H1 (cell line): ENCODE results near the gene BMERB1. TPM values are rescaled to one million over a fixed set of nuclear protein-coding genes. Genes with fewer than 3 reads are reported as not detected.

ENCODE experiments used
- USF2 ChIP-seq: IDR thresholded peaks from 2 replicates; pipeline ENCODE4 v1.6.1; 2011; ENCODE audit warnings: low read length, improper control_type of control experiment
- polyA plus RNA-seq, 7 experiments: library from polyadenylated mRNA; depleted of rRNA in 3 of 7; stranded (reverse) in 5 of 7; unstranded in 2 of 7; fragments of >200 nt in 5 of 7; fragments of 200-250 nt in 2 of 7; gene quantifications; 1 replicate in 5 of 7; 2 replicates in 1 of 7; 4 replicates in 1 of 7; pipeline versions ENCODE4 v1.2.1 to v1.2.3, GENCODE V29; 2011 to 2013; ENCODE audit warnings: missing spikeins in 2 of 7, mixed read lengths in 2 of 7
- total RNA-seq: library from RNA; stranded (reverse); fragmentation: NEBNext Ultra II Directional; extraction: Animal tissue kit (Norgen Biotek cat#: 25700); gene quantifications from 2 replicates; pipeline ENCODE4 v1.2.1, GENCODE V29; 2021

Gene BMERB1
- total and polyA plus RNA-seq, 2 of the 8 experiments (the other 6 are each of a cell fraction or from before 2014, with no cell fraction given), result 23.5 to 27.1 TPM

- TF ChIP-seq USF2, result no peak
Observed at GRCh38 chr16:15636392-15636873, 202.0 kb downstream of the BMERB1 start (continued).

Other genes starting within 250 kb of the BMERB1 start
- gene NPIPA5, start 56.3 kb upstream of the BMERB1 start, total RNA-seq, result 0.61 and 1.0 TPM in 2 replicates
- 3.5 and 4.1 TPM in 2 replicates for gene NPIPA5, start 56.3 kb upstream of the BMERB1 start, polyA plus RNA-seq (2011; rRNA removed)
- 7.3 and 8.2 TPM in 2 replicates for gene MPV17L, start 38.8 kb upstream of the BMERB1 start, total RNA-seq
- 5.4 and 6.7 TPM in 2 replicates for gene MPV17L, start 38.8 kb upstream of the BMERB1 start, polyA plus RNA-seq (2011; rRNA removed)
- gene MARF1, start 208.6 kb downstream of the BMERB1 start, total RNA-seq, result 25.8 and 31.4 TPM in 2 replicates
- 5.0 and 5.6 TPM in 2 replicates for gene MARF1, start 208.6 kb downstream of the BMERB1 start, polyA plus RNA-seq (2011; rRNA removed)
- gene NDE1, start 215.7 kb downstream of the BMERB1 start, total RNA-seq, result 41.3 and 43.5 TPM in 2 replicates
- 13.3 and 15.0 TPM in 2 replicates for gene NDE1, start 215.7 kb downstream of the BMERB1 start, polyA plus RNA-seq (2011; rRNA removed)